Hepatic stellate cell (primary cell): ENCODE results near the gene NUCB1.

ENCODE experiments used
- DNase-seq: peaks from one replicate; pipeline ENCODE4 v3.0.0; 2011; ENCODE audit warnings: low spot score

NUCB1 gene

GRCh38 chr19:48962849-48963165 lies 62.7 kb downstream of the NUCB1 start:
- no peak for DNase-seq

GRCh38 chr19:48963371-48964204 lies 63.5 kb downstream of the NUCB1 start:
- DNase-seq = peak; percentile 85

- no peak for DNase-seq
These were observed 64.3 kb downstream of the NUCB1 start for GRCh38 chr19:48964205-48965039.

- DNase-seq = peak; percentile 99
These were observed 65.1 kb downstream of the NUCB1 start, which contains the start of gene FTL for GRCh38 chr19:48965040-48965805. TSS of gene FTL (plus strand) at chr19:48965309. CDS start at chr19:48965508, 199 bp downstream.

- DNase-seq = no peak
These were observed 65.9 kb downstream of the NUCB1 start for GRCh38 chr19:48965806-48966540.

GRCh38 chr19:48966541-48967345 lies 66.6 kb downstream of the NUCB1 start:
- DNase-seq = no peak

- DNase-seq = no peak
These were observed 67.5 kb downstream of the NUCB1 start for GRCh38 chr19:48967346-48968178.

- no peak for DNase-seq
These were observed 68.1 kb downstream of the NUCB1 start for GRCh38 chr19:48968179-48968661.

- DNase-seq = no peak
These were observed 68.7 kb downstream of the NUCB1 start for GRCh38 chr19:48968813-48969218.

- DNase-seq = no peak
These were observed 69.4 kb downstream of the NUCB1 start for GRCh38 chr19:48969276-48970138.

- DNase-seq = no peak
These were observed 70.1 kb downstream of the NUCB1 start for GRCh38 chr19:48970139-48970766.

- DNase-seq = peak; percentile 77
These were observed 70.8 kb downstream of the NUCB1 start for GRCh38 chr19:48970923-48971395.
